HL-60/S4 treated with phorbol 12-myristate 13-acetate at 8.2 ng/mL for 4 days and 3 days (cell line): ENCODE results near the gene BTBD7.

Experiments used
- in situ Hi-C: fragments of 300-500 bp; cut with MboI; formaldehyde crosslinking; loops from 2 replicates; pipeline ENCODE4 v1.15.0; 2022; ENCODE audit warnings: low sequenced_read_pairs

BTBD7 gene

DNA sequence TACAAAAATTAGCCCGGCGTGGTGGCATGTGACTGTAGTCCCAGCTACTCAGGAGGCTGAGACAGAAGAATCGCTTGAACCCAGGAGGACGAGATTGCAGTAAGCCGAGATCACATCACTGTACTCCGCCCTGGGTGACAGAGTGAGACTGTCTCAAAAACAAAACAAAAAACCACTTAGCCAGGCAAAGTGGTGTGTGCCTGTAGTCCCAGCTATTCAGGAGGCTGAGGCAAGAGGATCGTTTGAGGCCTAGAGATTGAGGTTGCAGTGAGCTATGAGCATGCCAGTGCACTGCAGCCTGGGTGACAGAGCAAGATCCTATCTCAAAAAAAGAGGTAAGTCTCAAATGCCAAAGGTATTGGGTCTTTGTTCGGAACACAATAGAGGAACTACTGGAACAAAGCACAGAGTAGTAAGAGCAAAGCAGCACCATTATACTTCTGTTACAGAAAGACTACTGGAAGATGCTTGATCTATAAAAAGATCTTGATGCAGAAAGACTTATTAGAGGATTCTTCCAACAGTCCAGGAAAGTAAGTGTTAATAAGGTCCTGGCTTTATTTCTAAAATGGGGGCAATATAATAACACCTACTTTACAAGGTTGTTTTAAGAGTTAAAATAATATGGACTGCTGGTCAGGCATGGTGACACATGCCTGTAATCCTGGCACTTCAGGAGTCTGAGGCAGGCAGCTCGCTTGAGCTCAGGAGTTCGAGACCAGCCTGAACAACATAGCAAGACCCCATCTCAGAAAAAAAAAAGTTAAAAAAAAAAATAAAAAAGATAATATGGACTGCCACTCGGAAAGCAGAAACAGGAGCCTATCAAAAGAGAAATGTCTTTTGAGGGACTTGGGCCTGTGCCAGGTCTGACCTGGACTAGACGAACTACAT is 29.9 kb downstream of the BTBD7 start:
- in situ Hi-C loops = no loop called here

DNA sequence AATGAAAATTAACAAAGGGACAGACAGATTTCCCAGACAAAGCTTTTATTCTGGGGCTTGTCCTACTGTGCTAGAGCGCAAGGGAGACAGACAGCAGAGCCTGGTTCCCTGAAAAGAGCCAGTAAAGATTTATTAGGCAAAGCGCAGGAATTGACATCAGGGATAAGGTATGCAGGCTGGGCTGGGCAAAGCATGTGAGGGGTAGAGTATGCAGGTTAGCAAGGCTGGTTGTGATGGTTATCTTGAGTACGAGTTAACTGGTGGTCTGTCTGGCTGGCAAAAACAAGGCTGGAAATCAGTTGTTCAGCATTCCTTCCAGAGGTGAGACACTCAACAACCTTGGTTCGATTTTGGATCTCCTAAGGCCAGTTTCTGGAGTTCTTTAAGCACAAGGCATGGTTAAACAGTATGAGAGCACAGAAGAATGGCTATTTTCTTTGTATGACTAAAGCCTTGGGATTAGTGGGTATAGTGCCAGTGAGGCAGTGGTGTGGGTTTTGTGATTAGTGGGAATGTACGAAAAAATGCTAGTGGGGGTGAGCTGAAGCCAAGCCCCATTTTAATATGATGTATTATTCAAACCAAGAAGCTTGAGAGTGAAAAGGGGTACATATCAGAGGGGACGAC is 30.9 kb downstream of the BTBD7 start:
- in situ Hi-C loops = no loop called here

DNA sequence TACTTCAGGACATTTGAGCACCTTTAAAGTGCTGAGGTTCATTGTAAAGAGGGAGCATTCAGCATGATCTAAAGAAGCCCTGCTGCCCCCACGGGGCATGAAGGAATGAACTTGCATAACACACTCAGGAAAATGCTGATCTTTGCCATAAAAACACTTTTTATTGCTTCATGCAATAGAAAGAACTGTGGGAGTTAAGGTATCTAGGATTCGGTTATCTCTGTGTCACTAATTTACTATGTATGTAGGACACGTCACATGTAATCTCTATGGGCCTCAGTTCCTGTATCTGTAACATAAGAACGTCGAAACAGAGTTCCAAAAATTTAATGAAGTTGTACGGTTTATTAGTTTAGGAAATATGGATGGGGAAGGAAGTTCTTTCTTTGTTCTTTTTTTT is 33.0 kb downstream of the BTBD7 start:
- in situ Hi-C loops = no loop called here

GRCh38 chr14:93299416-93299815 is 33.4 kb downstream of the BTBD7 start:
- in situ Hi-C loops = no loop called here

GRCh38 chr14:93295541-93296220 is 37.2 kb downstream of the BTBD7 start:
- in situ Hi-C loops = no loop called here

- in situ Hi-C loops = no loop called here
Observed at GRCh38 chr14:93286212-93286890, 46.5 kb downstream of the BTBD7 start.

DNA sequence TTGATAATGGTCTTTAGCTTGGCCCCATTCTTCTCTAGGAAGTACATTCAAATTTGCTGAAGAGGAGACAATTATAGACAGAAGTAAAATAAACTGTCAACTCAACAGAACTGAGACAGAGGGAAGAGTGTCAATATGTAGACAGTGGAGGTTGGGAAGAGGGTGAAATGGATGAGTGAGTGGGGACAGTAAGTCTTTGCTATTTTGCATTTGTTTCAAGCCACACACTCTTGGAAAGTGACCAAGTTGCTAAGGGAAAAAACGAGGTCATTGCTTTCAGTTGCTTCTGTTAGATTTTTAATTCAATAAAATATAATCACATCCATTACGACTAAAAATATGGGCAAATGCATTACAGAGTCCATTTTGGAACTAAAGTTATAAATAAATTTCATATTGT is 47.8 kb downstream of the BTBD7 start:
- in situ Hi-C loops = no loop called here

GRCh38 chr14:93281937-93282336 is 50.9 kb downstream of the BTBD7 start:
- in situ Hi-C loops = no loop called here

DNA sequence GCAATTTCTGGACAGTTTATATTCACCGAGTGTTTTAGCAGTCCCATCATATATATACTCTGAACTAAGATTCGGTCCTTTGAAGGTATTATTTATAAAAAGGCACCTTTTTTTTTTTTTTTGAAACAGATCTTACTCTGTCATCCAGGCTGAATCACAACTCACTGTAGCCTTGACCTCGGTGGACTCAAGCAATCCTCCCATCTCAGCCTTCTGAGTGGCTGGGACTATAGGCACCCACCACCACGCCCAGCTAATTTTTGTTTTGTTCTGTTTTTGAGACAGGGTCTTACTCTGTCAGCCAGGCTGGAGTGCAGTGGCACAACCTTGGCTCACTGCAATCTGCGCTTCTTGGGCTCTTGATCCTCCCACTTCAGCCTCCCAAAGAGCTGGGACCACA is 52.1 kb downstream of the BTBD7 start:
- in situ Hi-C loops = no loop called here

- in situ Hi-C loops = no loop called here
Observed at GRCh38 chr14:93276031-93276716, 56.7 kb downstream of the BTBD7 start.

DNA sequence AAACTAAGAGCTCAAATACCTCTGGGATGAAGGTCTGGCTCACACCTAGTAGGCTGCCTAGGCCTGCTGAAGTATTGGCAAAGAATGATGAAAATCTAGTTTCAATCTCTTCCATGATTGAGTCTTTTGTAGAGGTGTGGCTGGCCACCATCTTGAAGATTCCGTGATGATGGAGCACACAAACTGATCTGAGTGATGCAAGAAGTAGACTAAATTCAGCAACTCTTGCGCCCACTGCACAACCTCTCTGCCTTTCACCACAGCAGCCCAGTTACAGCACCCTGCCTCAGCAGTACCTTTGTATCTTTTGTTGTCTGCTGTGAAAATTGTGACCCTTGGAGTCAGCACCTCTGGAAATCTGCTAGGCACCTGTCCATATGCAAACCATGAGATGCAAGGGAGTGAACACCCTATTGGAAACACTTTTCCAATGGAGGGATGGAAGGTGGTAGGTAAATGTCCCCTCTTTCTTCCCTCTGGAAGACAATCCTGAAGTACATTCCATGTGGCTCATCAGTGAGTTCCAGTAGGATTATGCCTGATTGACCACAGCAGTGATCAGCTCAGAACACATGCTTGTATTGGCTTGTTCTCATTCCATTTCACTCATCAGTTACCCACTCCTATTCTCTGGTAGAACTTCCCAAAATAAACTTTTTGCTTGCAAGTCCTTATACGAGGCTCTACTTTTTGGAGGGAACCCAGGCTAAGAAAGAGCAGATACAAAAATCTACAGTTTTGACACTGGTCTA is 58.6 kb downstream of the BTBD7 start:
- in situ Hi-C loops = no loop called here

- in situ Hi-C loops = no loop called here
Observed at GRCh38 chr14:93271111-93271510, 61.7 kb downstream of the BTBD7 start.

- in situ Hi-C loops = no loop called here
Observed at GRCh38 chr14:93269341-93270068, 63.3 kb downstream of the BTBD7 start.

GRCh38 chr14:93268406-93268805 is 64.4 kb downstream of the BTBD7 start:
- in situ Hi-C loops = no loop called here

DNA sequence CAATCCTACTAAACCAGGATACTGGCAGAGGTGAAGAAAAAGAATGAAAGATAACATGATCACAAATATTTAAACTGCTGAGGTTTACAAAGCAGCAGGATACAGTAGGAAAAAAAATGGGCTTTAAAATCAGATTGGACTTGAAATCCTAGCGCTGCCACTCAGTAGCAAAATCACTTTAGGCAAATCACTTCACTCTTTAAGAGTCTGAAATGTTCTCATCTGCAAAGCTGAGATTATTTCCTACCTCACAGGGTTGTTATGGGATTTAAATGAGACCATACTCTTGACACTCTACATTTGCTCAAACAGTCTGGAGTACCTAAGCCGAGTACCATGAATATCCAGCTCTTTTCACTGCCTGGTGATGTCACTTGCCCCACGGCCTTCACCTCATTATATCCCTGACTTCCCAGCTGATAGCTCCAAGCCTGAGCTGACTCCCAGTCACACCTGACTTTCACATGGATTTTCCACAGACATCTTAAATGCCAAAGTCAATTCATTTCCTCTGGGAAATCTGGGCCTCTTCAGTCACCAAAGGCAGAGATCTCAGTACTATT is 65.6 kb downstream of the BTBD7 start:
- in situ Hi-C loops = no loop called here

DNA sequence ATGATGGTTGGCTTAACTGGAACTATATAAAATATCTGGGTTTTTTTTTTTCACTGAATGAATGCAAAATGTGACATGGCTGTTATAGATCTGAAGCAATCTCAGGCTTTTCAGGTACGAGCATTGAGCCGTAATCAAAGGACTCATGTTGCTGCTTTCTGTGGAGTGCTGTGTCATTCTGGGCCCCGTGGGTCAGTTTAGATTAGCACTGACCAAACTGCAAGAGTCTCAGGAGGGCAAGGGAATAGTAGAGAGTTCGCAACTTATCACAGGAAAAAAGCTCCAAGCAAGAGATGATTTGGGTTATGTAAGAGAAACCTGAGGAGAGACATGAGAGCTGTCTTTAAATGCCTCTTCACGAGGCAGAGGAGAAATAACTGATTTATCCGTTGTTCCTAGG is 66.7 kb downstream of the BTBD7 start:
- in situ Hi-C loops = no loop called here

- in situ Hi-C loops = no loop called here
Observed at GRCh38 chr14:93263416-93263815, 69.4 kb downstream of the BTBD7 start.

DNA sequence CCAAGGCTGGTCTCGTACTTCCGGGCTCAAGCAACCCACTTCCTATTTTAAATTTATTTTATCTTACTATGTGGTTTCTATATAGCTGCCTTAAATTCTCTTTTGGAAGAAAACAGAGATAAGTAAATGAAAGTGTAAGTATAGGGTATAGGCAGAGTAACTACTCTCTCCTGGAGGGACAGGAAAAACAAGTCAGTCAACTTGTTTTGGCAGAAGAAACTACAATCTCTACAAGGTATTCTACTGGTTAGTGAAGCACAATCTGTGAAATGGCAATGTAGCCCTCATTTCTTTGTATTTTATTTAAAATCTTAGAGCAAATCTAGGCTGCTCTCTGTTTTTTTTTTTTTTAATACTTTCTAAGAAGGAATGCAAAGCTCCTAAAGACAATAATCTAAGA is 70.4 kb downstream of the BTBD7 start:
- in situ Hi-C loops = no loop called here
